ENCODE data around the gene FOXL1. TPM values are rescaled to one million over a fixed set of nuclear protein-coding genes. Genes with fewer than 3 reads are reported as not detected.

FOXL1 gene
- total RNA-seq, 1 donor from 2014 or later: 0.82 TPM

DNA sequence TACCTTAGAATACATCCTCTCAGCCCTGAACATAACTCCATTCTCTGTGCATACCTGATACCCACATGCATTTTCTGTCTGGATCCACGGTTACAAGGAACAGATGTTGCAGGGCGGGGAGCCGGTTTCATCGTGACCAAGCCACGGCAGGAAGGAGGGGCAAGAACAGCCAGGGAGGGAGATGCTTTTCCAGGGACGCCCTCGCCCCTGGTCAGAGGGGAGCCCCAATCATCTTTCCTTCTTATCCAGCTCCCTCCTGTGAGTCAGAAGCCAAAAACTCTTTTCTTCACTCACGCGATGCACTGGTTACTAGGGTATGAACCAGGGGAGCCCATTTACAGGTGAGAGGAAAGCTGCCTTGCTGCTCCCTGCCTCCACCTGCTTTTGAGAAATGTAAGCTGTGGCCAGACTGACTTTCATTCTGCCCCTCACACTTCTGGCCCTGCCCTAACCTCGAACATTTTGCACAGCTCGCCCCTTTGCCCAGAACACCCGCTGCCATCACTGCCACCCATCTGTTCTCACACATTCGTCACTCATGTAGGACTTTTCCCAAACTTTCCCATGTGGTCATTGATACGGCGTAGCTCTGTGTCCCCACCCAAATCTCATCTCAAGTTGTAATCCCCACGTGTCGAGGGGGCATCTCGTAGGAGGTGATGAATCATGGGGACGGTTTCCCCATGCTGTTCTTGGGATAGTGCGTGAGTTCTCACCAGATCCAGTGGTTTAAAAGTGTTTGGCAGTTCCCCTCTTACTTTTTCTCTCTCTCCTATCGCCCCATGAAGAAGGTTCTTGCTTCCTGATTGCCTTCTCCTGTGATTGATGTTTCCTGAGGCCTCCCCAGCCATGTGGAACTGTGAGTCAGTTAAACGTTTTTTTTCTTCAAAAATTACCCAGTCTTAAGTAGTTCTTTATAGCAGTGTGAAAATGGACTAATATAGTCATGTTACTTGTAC, 20.5 kb downstream of the FOXL1 start:
- FAIRE-seq: no peak
- DNase-seq (ENCODE audit: low spot score in 2 of 2): no peak

DNA sequence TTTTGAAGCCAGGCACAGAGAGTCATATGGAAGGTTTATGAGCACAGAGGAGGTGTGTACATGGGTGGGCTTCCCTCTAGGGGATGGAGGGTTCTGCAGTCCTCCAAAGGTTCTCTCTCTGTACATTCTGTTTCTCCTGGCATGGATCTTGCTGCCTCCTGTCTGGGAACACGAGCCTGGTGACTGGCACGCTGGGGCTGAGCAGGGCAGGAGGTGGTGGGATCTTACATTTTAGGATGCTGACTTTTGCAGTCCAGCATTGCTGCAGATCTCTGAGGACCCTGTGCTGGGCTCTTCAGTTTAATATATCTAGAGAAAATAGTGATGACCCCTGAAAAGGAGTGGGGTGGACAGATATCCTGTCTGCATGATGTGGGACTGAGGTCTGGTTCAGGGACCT, 23.0 kb downstream of the FOXL1 start:
- DNase-seq (ENCODE audit: low spot score in 2 of 2): no peak
- no peak for FAIRE-seq

DNA sequence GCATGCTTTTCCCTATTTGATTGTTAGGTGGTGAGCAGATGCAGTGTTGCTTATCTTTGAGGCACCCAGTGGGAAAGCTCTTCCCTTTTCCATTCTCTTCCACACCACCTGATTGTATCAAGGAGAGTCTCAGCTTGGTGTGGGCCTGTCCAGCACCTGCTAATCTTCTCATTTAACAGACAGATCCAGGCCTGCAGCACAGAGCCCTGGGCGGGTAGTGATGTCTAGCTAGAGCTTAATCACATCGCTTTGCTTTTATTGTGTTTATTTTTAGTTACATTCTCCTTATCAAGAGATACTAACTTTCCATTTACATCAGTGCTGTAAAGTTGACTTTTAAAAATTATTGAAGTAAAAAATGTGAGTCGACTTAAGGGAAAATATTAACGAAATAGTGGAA, 24.2 kb downstream of the FOXL1 start:
- FAIRE-seq: no peak

DNA sequence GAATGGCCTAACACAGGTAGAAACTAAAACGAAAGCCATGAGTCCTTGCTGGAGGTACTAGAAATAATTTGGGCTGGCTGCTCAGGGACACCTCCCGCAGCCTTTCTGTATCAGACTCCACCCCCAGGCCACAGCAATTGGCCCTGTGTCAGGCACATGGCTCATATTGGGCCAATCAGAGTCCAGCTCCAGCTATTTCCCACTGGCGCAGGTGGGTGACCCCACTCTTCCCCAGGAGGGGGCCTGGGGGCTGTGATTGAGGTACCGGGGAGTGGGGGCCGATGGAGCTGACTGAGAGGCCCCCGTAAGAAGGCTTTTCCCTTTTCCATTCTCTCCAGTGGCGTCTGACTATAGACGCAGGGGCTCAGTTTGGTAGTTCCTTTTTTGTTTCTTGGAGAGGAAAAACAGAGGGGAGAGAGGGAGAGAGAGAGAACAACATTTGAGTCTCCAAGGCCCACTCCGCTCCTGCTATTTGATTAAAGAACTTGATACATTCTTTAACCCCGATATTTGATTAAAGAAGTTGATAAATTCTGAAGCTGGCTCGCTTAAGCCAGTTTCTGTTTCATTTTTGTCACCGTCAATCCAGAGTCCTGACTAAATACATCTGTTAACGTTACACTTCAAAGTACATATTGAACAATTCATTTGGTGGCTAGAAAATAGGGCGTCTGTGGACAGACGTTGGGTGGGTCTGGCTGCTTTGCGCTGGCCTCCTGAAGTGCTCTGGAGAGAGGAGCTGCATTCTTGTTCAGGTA, 26.3 kb downstream of the FOXL1 start:
- DNase-seq (ENCODE audit: low spot score in 2 of 2): no peak
- no peak for FAIRE-seq

More for the DNA sequence above, 24.2 kb downstream of the FOXL1 start:
- DNase-seq (ENCODE audit: low spot score in 2 of 2): no peak

DNA sequence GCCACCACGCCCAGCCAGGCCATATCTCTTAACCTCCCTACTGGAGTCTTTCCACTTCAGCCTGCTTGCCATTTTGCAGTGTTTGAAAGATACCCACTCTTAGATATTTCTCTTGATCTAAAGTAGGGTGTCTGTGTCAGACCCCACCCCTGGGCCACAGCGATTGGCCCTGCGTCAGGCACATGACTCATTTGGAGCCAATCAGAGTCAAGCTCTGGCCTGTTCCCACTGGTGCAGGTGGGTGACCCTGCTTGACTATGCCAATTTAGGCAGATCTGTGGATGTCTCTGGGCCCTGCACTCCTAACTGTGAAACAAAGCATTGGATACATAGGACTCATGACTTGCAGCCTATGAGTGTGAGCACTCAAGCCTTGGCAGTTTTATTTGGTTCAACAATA, 27.6 kb downstream of the FOXL1 start:
- no peak for FAIRE-seq
- DNase-seq (ENCODE audit: low spot score in 2 of 2): no peak

DNA sequence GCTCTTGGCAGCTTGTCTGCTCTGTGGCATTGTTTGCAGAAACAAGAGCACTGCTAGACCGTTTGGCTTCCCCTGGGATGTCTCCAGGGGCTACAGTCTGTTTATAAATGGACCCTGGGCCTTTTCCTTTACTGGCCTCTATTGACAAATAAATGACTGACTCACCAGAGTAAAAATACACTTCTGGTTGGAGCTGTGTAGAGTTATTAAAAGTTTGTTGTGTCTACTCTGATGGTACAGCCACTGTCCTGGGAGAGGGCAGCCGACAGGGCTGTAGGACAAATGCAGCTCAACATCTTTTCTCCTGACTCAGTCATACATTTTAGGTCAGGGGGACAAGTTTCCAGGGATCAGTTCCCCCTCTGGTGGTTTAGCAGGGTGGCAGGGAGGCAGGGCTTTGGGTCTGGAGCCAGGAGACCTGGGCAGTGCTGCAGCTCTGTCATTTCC, 30.0 kb downstream of the FOXL1 start:
- FAIRE-seq (no peak), DNase-seq (ENCODE audit: low spot score in 2 of 2) (no peak)

DNA sequence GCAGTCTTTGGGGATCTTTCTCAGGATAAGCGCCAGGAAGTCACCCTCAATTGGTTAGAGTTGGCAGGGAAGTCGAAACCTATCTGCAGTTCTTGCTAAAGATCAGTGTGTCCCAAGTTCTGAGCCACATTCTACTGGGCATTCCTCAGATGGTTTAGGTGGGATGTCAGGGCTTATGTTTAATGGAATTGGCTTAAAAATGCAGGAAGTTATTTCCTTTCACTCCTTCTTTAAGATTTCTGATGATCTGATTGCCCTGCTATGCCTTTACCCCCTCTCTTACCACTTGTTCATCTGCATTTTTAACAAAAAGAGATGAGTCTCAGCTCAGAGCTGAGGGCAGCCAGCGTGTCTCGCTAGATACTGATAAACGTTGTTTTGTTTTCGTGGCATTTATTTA, 30.8 kb downstream of the FOXL1 start:
- DNase-seq (ENCODE audit: low spot score in 2 of 2) (no peak), FAIRE-seq (no peak)

DNA sequence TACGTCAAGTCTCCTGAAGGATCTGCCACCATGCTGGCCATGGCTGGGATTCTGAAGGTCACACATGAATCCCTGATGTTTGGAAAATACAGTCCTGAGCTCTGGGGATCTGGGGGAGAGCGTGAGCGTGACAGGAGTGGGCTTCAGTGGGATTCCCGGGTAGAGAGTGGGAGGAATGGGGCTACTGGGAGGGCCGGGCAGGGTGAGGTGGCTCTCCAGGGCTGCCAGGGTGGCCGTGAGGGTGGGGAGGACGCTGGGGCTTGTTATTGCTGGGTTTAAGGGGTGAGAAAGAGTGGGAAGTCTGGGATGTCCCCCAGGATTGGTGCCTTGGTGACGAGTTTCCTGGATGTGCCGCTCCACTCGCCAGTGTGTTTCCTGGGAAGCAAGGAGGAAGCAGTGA, 31.3 kb downstream of the FOXL1 start:
- DNase-seq (ENCODE audit: low spot score in 2 of 2) (no peak), FAIRE-seq (no peak)

DNA sequence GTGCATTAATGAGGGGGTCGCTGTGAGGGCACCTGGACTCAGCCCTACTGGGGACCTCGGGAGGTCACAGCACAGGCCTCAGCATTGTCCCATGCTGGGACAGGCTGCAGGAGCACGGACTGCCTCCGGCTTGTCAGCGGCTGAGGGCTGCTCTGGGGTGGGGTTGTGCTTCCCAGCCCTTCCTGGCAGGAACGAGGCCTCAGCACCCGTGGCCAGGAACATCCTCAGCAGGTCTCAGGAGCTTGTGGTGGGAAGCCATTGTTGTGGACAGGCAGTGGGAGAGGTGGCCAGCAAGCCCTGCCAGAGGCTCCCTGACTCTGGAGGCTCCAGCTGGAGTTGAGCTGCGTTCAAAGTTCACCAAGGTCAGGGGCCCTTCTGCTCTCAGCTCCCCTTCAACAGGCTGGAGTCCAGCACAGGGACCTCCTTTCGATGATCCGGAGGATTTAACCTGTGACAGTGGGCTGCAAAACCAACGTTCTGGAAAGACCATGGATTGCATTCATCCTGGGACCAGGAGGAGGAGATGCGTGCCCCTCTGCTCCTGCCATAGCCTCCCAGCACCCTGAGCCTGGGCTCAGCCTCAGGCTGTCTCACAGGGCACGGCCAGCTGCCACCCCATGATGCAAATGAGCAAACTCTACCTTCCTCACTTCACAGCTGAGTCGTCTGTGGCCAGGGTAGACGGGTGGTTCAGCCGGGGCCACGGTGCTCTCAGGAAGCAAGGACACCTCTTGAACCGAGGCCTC, 32.6 kb downstream of the FOXL1 start:
- no peak for FAIRE-seq
- no peak for DNase-seq (ENCODE audit: low spot score in 2 of 2)

DNA sequence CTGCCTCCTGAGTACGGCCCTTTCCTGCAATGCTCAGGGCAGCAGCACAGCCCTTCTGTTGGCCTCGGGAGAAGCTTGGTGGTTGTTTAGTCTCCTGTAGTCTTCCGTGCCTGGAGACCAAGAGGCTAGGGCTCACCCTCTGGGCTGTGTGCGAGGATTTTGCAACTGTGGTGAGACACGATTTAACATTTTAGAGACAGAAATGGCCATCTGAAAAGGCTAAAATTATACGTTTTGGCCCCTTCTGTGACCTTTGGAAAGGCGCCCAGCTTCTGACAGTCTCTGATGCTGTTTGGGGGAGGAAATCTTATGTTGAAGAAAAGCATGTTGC, 33.1 kb downstream of the FOXL1 start:
- DNase-seq (ENCODE audit: low spot score in 2 of 2) (no peak), FAIRE-seq (no peak)

DNA sequence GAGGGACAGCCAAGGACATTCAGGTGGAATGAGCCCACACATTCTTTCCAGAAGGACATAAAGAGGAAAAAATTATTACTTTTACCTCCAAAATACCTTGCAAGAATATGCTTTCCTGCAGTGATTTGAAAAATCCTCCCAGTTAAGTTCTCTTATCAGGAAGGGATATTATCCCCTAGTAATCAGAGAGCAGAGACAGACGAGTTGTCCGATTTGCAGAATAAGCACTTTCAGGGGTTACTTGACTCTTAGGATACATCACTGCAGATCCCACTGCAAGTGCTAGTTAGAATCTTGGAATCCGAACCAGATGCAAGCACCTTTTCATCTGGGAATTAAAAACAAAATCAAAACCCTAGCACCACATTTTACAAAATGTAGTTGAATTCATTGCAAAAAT, 33.6 kb downstream of the FOXL1 start:
- DNase-seq (ENCODE audit: low spot score in 2 of 2): no peak
- no peak for FAIRE-seq

DNA sequence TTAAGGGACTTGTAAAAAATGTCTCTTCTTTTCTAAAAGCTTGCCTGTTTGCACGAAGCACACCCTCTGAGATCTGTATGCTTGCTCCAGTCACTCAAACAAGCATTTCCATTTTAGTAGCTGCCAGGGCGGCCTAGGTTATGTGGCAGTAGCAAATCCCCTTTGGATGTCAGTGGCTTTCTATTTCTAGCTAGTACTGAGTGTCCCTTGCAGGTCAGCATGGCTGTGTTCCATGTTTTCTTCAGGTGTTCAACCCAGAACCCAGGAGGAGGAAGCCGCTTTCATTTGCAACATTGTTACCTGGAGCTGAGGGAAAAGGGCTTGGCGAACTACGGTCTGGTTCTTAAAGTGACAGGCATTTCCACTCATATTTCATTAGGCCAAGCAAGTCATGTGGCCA, 36.4 kb downstream of the FOXL1 start:
- FAIRE-seq (no peak), DNase-seq (ENCODE audit: low spot score in 2 of 2) (no peak)

DNA sequence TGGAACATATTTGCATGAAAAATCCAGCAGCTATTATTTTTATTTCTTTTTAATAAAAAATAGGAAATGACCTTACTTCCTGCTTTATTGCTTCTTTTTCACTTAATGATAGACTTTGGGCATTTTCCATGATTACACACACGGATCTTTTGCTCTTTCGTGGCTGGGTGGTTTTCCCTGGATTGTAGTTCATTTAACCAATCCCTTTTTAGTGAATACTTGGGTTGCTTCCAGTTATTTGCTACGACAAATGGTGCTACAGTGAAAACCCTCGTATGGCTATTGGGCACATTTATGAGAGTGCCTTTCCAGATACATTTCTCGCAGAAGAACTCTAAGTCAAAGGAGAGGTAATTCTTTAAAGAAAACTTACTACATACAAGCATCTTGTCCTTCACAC, 38.6 kb downstream of the FOXL1 start:
- no peak for DNase-seq (ENCODE audit: low spot score in 2 of 2)
- FAIRE-seq: no peak

DNA sequence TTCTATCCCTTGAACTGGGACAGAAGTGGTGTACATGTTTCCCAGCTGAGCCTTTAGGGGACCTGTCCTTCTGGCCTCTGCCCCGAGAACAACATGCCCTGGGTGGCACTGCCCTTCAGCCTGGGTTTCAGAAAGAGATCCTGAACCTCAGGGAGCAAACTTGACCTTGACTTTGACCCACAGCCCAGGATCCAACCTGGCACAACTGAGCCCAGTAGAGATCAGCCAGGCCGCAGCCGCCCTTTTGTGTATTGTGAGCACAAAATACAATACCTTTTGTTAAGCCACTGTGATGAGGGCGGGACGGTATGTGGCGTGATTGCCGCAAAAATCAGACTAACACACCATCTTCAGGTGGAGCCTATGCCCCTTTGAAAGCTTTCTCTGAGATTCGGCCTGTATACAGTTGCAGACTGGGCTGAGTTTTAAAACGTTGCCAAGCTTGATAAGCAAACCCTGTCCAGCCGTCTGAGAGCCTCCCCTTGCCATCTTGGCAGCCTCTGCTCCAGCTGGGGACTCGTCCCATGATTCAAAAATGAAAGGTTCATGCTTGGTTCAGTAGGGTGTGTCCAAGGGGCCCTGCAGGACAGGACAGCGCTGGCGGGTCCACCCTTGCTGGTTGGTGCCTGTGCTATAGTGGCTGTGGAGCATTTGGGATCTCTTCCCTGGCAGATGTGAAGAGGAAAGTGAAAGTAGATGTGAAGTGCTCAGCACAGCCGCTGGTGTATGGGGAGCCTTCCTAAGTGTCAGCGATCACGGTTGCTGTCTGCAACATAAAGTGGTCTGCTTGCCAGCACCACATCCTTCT, 40.3 kb downstream of the FOXL1 start:
- no peak for FAIRE-seq
- DNase-seq (ENCODE audit: low spot score in 2 of 2): no peak

DNA sequence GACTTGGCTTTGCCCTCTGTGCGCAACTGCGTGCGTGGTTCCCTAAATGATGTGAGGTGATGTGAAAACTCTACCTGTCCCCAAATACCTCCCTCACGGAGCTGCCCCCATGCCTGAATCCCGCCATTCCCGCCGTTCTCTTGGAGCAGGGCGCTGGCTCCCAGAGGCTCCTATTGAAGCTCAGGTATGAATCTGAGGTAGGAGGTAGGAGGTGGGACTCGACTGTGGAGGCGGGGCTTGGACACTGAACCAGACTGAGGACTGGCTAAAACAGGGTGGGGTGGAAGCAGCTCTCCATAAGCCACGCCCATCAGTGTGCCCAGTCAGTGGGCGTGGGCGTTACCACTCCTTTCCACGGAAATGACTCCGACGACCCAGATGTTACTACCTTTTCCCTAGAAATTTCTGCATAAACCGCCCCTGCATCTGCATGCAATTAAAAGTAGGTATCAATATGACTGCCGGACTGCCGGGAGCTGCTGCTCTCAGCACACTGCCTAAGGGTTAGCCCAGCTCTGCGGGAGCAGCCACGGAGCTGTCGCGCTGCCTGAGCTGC, 41.0 kb downstream of the FOXL1 start:
- FAIRE-seq: no peak
- DNase-seq (ENCODE audit: low spot score in 2 of 2): no peak

DNA sequence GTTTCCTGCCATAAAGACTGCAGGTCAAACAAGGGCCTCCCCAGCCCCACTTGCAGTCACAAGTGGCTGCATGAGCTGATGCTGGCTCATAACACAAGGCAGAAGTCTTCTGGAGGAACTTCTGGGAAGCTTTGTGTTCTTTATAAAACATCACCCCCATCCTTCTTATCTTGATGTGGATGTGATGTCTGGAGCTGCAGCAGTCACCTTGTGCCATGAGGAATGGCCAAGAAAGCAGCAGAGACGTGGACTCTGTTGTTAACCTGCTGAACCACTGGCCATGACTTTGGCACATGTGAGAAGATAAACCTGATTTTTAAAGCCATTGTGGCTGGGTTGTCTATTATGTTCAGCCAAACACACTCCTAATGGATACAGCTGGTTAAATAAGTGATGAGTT, 41.8 kb downstream of the FOXL1 start:
- no peak for FAIRE-seq

DNA sequence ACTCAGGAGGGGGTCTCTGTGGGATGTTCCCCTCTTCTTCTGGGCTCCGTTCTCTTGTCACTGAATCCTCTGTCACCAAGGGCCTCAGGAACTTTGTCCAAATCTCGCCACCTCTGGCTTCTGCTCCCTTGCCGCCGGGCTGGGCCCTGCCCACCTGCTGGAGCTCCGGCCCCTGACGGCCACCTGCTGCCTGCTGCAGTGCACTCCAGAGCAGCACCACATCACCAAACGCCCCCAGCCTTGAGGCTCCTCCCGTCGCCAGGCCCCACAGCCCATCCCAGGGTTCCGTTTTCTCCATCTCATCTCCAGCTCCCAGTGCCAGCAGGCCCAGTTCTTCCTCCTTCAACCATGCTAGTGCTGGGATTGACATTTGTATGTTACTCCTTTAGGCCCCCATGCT, 43.6 kb downstream of the FOXL1 start:
- DNase-seq (ENCODE audit: low spot score in 2 of 2): no peak
- no peak for FAIRE-seq

More for the DNA sequence above, 41.8 kb downstream of the FOXL1 start:
- DNase-seq (ENCODE audit: low spot score in 2 of 2): no peak

DNA sequence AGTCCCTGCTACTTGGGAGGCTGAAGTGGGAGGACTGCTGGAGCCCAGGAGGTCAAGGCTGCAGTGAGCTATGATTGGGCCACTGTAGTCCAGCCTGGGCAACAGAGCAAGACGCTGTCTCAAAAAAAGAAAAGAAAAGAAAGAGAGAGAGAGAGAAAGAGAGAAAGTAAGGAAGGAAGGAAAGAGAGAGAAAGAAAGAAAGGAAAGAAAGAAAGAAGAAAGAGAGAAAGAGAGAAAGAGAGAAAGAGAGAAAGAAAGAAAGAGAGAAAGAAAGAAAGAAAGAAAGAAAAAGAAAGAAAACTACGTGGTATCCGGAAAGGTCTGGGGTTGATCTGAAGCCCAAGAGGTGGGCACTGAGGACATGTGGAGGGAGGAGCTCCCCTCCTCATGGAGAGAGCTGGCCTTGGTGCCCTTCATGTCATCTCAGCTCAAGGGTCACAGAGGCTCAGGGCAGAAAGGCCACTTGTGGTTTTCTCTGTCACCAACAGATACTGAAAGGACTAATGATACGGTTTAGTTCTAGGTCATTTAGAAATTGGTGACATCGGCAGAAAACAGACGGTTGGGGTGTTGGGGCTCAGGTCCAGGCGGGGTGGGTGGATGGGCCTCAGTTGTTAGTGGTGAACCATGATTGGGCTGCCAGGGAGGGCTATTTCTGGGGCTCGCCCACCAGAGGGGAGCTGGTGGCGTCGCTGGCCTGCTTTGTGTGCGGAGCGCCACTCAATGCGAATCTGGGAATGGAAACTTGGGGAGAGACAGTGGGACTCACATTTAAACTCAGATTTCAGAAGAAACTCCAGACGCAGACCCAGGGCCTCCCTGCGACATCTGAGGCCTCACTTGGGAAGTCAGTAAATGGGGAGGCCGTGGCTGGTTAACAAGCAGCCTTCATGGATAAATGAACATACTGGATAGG, 44.6 kb downstream of the FOXL1 start:
- DNase-seq (ENCODE audit: low spot score in 2 of 2) (no peak), FAIRE-seq (no peak)

DNA sequence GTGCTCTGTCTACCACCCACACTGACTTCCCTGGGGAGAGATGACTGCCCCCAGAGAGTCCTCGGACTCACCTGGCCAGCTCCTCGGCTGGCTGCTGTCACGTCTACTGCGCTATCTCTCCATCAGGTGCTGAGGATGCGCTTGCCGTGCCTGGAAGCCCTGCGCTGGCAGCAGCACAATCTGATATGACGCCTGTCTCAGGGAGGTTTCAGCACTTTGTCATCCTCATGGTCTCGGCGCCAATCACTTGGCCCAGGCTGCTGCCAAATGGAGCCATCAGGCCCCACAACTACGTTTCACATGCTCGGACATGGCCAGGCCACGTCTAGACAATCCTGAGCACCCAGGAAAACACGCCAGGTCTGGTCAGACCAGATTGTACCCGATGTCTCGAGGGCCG, 46.7 kb downstream of the FOXL1 start:
- DNase-seq (ENCODE audit: low spot score in 2 of 2) (no peak), FAIRE-seq (no peak)

Measured in frontal cortex (tissue), 4 donors.